MM.1S (cell line): ENCODE results near the gene SETMAR.

Experiments
- DNase-seq: peaks from one replicate; pipeline ENCODE4 v3.0.0-alpha.2; 2015
- H2AFZ ChIP-seq: fragments of 300-600 bp; sonication (generic); 2 replicates; pipeline ENCODE4 v1.6.0; 2016; ENCODE audit warnings: antibody characterized with exemption, low read length
- H3F3A ChIP-seq: fragments of 300-600 bp; sonication (generic); 2 replicates; pipeline ENCODE4 v1.6.1; 2016; ENCODE audit warnings: mild to moderate bottlenecking, antibody characterized with exemption, low read length, moderate library complexity, mixed read lengths; ENCODE audit not compliant: insufficient read depth
- H3K27ac ChIP-seq: fragments of 300-600 bp; sonication (generic); 2 replicates; pipeline ENCODE4 v1.5.1; 2016; ENCODE audit warnings: mild to moderate bottlenecking, low read length
- H3K27me3 ChIP-seq: fragments of 300-600 bp; sonication (generic); replicated peaks from 2 replicates; pipeline ENCODE4 v1.6.0; 2016; ENCODE audit warnings: low read length; ENCODE audit not compliant: insufficient read depth
- H3K36me3 ChIP-seq: fragments of 300-600 bp; sonication (generic); replicated peaks from 2 replicates; pipeline ENCODE4 v1.6.1; 2016; ENCODE audit warnings: mild to moderate bottlenecking, low read length, mixed read lengths; ENCODE audit not compliant: insufficient read depth
- H3K4me1 ChIP-seq: fragments of 300-600 bp; sonication (generic); 2 replicates; pipeline ENCODE4 v1.6.1; 2016; ENCODE audit warnings: low read length, mixed read lengths
- H3K4me2 ChIP-seq: fragments of 300-600 bp; sonication (generic); 2 replicates; pipeline ENCODE4 v1.6.0; 2016; ENCODE audit warnings: low read depth, low read length
- H3K4me3 ChIP-seq: fragments of 300-600 bp; sonication (generic); 2 replicates; pipeline ENCODE4 v1.5.1; 2016; ENCODE audit warnings: low read length, mixed read lengths
- H3K79me2 ChIP-seq: fragments of 300-600 bp; sonication (generic); 2 replicates; pipeline ENCODE4 v1.6.1; 2016; ENCODE audit warnings: mixed run types, low read length, mixed read lengths
- H3K9ac ChIP-seq: fragments of 300-600 bp; sonication (generic); 2 replicates; pipeline ENCODE4 v1.6.1; 2016; ENCODE audit warnings: low read length, mixed read lengths
- H3K9me2 ChIP-seq: fragments of 300-600 bp; sonication (generic); replicated peaks from 2 replicates; pipeline ENCODE4 v1.6.1; 2016; ENCODE audit warnings: mild to moderate bottlenecking, low read length, mixed read lengths; ENCODE audit not compliant: insufficient read depth
- H3K9me3 ChIP-seq: fragments of 300-600 bp; sonication (generic); replicated peaks from 2 replicates; pipeline ENCODE4 v1.6.1; 2016; ENCODE audit warnings: mild to moderate bottlenecking, low read length, mixed read lengths; ENCODE audit not compliant: insufficient read depth
- H4K20me1 ChIP-seq: fragments of 300-600 bp; sonication (generic); 2 replicates; pipeline ENCODE4 v1.6.1; 2016; ENCODE audit warnings: mild to moderate bottlenecking, low read length, moderate library complexity, mixed read lengths; ENCODE audit not compliant: insufficient read depth
- EZH2 ChIP-seq: fragments of 300-600 bp; sonication (generic); optimal IDR thresholded peaks from 2 replicates; pipeline ENCODE3; 2017; ENCODE audit warnings: low read depth, mild to moderate bottlenecking, antibody characterized with exemption, low read length, mixed read lengths
- EZH2phosphoT487 ChIP-seq: fragments of 300-600 bp; sonication (generic); IDR thresholded peaks from 2 replicates; pipeline ENCODE4 v1.6.1; 2018; ENCODE audit warnings: antibody characterized with exemption, low read length
- TF ChIP-seq, protein P1 (sequence below): fragments of 300-600 bp; sonication (generic); IDR thresholded peaks from 2 replicates; pipeline ENCODE4 v1.5.1; 2016; ENCODE audit warnings: antibody characterized with exemption, low read length, mixed read lengths

The SETMAR gene

DNA sequence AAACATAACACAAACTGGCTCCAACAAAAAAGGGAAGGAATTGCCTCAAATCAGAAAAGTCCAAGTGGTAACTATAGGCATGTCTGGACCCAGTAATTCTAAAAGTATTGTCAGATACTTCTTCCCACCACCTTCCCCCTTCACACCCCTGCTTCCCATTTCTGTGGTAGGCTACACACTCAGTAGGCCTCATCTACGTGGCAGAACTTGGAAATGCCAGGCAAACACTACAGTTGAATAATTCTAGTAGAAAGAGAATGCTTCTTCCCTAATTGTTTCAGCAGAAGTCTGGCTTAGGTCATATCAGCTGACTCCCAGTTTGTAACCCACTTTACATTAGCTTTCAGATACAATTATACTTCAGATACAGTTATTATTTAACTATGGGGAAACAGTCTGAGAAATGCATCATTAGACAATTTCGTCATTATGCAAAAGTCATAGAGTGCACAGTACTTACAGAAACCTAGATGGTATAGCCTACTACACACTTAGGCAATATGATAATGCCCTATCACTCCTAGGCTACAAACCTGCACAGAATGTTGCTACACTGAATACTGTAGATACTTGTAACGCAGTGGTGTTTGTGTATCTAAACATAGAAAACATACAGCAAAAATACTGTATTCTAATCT, 6.4 kb downstream of the SETMAR start:
- Histone ChIP-seq H4K20me1 (no peaks in the 10 kb centered on the region), H3K4me1 (no peaks in the 10 kb centered on the region)

GRCh38 chr3:4310971-4311370, 7.8 kb downstream of the SETMAR start:
- no peak overlapping the region for H3K9ac ChIP-seq
- no peak for TF ChIP-seq EZH2phosphoT487
- TF ChIP-seq, protein P1, sequence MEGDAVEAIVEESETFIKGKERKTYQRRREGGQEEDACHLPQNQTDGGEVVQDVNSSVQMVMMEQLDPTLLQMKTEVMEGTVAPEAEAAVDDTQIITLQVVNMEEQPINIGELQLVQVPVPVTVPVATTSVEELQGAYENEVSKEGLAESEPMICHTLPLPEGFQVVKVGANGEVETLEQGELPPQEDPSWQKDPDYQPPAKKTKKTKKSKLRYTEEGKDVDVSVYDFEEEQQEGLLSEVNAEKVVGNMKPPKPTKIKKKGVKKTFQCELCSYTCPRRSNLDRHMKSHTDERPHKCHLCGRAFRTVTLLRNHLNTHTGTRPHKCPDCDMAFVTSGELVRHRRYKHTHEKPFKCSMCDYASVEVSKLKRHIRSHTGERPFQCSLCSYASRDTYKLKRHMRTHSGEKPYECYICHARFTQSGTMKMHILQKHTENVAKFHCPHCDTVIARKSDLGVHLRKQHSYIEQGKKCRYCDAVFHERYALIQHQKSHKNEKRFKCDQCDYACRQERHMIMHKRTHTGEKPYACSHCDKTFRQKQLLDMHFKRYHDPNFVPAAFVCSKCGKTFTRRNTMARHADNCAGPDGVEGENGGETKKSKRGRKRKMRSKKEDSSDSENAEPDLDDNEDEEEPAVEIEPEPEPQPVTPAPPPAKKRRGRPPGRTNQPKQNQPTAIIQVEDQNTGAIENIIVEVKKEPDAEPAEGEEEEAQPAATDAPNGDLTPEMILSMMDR = no peak
- no peak for TF ChIP-seq EZH2
- no peaks in the 10 kb centered on the region for H3K79me2 ChIP-seq

More for the DNA sequence above, 6.4 kb downstream of the SETMAR start:
- H3K9ac ChIP-seq = no peak overlapping the region
- TF ChIP-seq EZH2phosphoT487 (no peak), EZH2 (no peak)
- TF ChIP-seq, protein P1 = no peak
- no peaks in the 10 kb centered on the region for H3K27me3 ChIP-seq
- no peak overlapping the region for H2AFZ ChIP-seq
- no peak overlapping the region for H3K4me2 ChIP-seq
- H3K4me3 ChIP-seq = no peak overlapping the region
- peaks cover 1% of the 10 kb centered on the region; the same call in 1 of the 2 replicates for H3K79me2 ChIP-seq
- no peaks in the 10 kb centered on the region for H3K36me3 ChIP-seq
- no peak for DNase-seq
- no peak overlapping the region for H3K27ac ChIP-seq
- H3K9me3 ChIP-seq = no peaks in the 10 kb centered on the region
- H3F3A ChIP-seq = no peaks in the 10 kb centered on the region
- H3K9me2 ChIP-seq = no peaks in the 10 kb centered on the region

DNA sequence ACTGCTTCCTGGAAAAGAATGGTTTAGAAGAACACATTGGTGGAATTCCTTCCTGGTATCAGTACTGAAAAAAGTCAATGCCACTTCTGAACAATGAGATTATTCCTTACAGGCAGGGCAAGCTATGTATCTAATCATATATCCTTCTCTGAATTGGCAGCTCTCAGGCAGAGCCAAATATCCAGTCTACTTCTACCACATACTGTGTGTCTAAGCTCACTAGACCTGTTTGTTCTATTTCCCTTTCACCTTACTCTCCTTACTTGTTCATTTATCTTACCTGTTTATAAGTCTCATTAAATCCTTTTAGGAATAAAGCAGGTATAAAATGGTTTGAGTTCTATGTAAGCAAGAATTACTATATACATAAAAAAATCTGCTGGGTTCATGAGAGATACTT, 8.3 kb downstream of the SETMAR start:
- H3K9me3 ChIP-seq = no peaks in the 10 kb centered on the region
- no peak overlapping the region for H3K4me3 ChIP-seq
- H3K4me2 ChIP-seq = no peak overlapping the region
- no peak for DNase-seq
- no peak overlapping the region for H3K27ac ChIP-seq
- no peaks in the 10 kb centered on the region for H3K27me3 ChIP-seq
- H3K4me1 ChIP-seq = no peaks in the 10 kb centered on the region
- no peaks in the 10 kb centered on the region for H3K79me2 ChIP-seq
- no peak overlapping the region for H2AFZ ChIP-seq
- no peaks in the 10 kb centered on the region for H3F3A ChIP-seq
- TF ChIP-seq EZH2 (no peak), EZH2phosphoT487 (no peak)
- TF ChIP-seq, protein P1 = no peak
- H3K36me3 ChIP-seq = no peaks in the 10 kb centered on the region
- no peaks in the 10 kb centered on the region for H3K9me2 ChIP-seq
- H4K20me1 ChIP-seq = no peaks in the 10 kb centered on the region
- no peak overlapping the region for H3K9ac ChIP-seq

More at GRCh38 chr3:4310971-4311370, 7.8 kb downstream of the SETMAR start:
- H2AFZ ChIP-seq = no peak overlapping the region
- H3K9me2 ChIP-seq = no peaks in the 10 kb centered on the region
- no peaks in the 10 kb centered on the region for H3K4me1 ChIP-seq
- H3K4me3 ChIP-seq = no peak overlapping the region
- H3K4me2 ChIP-seq = no peak overlapping the region
- DNase-seq = no peak
- H4K20me1 ChIP-seq = no peaks in the 10 kb centered on the region
- H3F3A ChIP-seq = no peaks in the 10 kb centered on the region
- H3K9me3 ChIP-seq = no peaks in the 10 kb centered on the region
- H3K36me3 ChIP-seq = no peaks in the 10 kb centered on the region
- no peaks in the 10 kb centered on the region for H3K27me3 ChIP-seq
- no peak overlapping the region for H3K27ac ChIP-seq
